GM12873 (cell line): ENCODE results near the gene ZNF407.

ENCODE experiments used
- TF ChIP-seq, protein P1 (sequence below): IDR thresholded peaks from 2 replicates; pipeline ENCODE4 v1.5.1; 2012; ENCODE audit warnings: low read depth, mild to moderate bottlenecking, moderate library complexity, low read length, control low read depth; ENCODE audit not compliant: insufficient read depth; ENCODE audit errors: missing control alignments

Gene ZNF407

DNA sequence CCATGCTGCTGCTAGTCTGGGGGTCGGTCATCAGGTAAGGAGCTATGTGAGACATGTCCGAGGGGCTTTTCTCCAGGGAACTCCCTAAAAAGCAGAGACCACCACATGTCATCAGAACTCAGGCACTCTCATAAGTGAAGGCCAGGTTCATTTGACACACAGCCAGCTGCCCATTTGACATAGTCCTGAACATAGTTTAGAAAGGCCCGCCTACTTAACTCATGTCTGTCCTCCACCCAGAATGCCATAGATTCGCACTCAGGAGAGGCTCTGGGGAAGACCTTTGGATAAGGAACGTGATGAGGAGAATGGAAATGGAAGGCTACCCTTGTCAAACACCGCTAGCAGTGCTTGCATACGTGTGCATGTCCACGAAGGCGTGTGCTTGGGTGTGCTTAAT, 454.1 kb downstream of the ZNF407 start:
- TF ChIP-seq, protein P1, sequence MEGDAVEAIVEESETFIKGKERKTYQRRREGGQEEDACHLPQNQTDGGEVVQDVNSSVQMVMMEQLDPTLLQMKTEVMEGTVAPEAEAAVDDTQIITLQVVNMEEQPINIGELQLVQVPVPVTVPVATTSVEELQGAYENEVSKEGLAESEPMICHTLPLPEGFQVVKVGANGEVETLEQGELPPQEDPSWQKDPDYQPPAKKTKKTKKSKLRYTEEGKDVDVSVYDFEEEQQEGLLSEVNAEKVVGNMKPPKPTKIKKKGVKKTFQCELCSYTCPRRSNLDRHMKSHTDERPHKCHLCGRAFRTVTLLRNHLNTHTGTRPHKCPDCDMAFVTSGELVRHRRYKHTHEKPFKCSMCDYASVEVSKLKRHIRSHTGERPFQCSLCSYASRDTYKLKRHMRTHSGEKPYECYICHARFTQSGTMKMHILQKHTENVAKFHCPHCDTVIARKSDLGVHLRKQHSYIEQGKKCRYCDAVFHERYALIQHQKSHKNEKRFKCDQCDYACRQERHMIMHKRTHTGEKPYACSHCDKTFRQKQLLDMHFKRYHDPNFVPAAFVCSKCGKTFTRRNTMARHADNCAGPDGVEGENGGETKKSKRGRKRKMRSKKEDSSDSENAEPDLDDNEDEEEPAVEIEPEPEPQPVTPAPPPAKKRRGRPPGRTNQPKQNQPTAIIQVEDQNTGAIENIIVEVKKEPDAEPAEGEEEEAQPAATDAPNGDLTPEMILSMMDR = no peak

DNA sequence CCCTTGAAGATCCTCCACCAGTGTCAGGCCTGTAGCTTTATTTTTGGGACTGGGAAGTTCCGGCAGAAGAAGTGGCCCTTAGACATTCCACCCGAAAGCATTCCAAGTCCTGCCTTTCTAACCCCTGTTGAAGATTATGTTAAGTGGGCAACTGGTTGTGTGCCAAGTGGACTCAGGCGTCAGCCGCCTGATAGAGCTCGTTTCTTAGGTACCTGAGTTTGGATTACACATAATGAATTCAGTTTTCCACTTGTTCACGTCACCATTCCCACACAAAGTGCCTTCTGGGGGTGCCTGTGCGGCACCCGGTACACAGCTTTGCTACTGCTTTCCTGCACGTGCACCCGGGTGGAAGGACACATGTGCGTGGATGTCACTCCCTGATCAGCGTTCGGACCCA, 454.8 kb downstream of the ZNF407 start:
- TF ChIP-seq, protein P1 = no peak

DNA sequence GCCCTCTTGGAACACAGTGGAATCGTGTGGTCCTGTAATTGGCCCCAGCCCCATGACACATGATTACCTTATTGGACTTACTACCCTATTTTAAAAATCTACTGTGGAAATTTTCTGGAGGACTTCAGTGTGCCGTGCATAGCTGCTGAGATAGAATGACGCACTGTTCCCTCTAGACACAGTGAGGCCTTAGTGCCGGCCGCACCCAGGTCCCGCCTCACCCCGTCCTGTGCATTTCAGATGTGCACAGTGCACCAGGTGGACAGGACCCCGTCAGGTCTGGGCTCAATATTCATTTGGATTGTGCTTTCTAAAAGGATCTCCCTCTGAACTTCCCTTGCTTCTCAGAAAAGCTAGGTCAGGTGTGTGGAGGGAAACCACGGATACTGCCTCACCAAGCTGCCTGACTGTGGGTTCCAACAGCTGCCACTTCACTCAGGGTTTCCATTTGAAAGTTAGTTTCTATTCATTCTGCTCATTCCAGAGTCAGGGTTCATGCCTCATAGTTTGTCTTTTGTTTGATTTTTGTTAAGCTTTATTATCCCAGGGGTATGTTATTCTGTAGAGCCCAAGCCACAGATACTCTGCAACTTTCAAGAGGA, 455.5 kb downstream of the ZNF407 start:
- TF ChIP-seq, protein P1 = no peak

DNA sequence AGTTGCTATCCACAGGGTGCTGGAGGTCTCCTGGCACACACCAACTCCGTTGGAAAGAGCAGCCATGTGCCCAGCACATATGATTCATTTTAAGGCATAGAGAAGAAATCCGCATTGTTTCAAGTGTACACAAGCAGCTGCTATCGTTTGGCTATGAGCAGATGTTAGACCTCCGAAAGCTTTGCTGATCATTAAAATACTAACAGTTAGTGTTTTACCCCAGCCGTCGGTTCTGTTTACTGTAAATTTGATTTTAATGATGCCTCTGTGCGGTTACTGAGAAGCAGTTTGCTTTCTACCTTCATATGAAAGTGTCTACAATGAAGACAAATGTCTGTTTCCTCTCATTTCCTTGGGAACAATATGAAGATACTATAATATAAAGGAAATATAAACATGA, 456.4 kb downstream of the ZNF407 start:
- TF ChIP-seq, protein P1 = no peak

DNA sequence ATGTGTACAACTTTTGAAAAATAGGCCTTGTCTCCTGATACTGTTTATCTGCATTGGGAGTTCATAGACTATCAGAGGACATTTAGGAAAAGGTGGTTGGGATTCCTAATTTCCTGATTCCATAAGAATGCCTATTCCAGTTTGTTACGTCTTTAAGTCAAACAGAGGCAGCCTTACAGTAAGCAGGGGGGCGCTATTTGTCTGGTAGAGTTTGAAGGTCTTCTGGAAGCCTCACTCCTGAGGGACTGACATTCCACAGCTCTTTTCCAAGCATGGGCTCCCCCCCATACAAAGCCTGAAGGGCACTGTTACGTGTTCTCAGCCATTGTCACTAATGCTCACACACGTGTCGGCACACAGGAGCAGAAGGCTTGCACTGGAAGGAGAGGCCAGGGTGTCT, 456.9 kb downstream of the ZNF407 start:
- TF ChIP-seq, protein P1 = no peak

DNA sequence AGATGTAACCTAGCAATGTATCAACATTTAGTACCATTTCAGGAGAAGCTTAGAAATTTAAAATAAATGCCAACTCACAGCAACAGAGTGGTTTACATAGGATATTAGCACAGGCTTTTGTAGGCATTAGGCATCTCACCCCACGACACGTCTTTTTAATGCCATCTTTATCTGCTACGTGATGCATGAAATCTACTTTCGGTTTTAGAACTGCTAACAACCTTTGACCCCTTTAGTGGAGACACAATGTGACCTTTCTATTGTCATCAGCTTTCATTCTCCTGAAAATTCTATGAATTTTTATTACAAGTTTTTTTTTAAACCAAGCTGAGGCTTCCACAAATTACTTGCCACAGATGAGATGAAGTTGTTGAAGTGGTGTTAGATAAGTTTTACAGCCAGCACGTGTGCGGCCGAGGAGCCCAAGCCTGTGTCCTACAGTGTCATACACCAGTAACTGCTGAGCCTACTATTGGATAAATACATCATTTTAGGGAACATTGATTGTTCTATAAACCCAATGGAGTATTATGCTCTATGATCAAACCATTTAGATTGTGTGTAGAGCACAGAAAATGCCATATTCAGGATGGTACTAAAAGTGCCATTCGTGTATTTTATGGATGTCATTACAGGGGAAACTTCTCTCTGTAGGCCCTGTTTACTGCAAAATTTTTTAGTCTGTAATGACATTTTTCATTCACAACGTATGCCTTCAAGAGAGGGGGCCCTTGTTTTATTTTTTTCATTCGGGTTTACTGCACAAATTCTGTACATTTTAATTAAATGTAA, 459.7 kb downstream of the ZNF407 start:
- TF ChIP-seq, protein P1 = no peak

DNA sequence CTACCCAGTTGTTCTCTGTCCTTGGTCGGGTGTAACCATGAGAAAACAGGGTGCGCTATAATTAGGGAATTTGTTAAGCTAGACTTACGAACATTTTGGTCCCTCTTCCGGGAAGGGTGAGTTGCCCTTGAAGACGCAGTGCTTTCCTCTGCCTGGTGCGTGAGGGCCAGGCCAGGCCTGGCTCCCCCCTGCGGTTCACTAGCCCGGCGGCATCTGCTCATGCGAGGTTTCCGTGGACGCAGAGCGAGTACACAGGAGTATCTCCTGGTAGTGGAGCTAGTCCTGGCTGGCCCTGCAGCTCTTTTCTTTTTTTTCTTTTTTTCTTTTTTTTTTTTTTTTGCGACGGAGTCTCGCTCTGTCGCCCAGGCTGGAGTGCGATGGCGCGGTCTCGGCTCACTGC, 462.5 kb downstream of the ZNF407 start:
- TF ChIP-seq, protein P1 = no peak
